ENCODE results near the gene MAP3K5. TPM values are rescaled to one million over a fixed set of nuclear protein-coding genes. Genes with fewer than 3 reads are reported as not detected.
"Not testable (repeated sequence)": the region's sequence is repeated elsewhere in the genome, so short reads cannot be mapped to it uniquely, and the experiment has no call there.

The MAP3K5 gene
- total and polyA plus RNA-seq, 2 of the 8 experiments (the other 6 are each of a cell fraction or from before 2014, with no cell fraction given) = 0.63 to 2.6 TPM

DNA sequence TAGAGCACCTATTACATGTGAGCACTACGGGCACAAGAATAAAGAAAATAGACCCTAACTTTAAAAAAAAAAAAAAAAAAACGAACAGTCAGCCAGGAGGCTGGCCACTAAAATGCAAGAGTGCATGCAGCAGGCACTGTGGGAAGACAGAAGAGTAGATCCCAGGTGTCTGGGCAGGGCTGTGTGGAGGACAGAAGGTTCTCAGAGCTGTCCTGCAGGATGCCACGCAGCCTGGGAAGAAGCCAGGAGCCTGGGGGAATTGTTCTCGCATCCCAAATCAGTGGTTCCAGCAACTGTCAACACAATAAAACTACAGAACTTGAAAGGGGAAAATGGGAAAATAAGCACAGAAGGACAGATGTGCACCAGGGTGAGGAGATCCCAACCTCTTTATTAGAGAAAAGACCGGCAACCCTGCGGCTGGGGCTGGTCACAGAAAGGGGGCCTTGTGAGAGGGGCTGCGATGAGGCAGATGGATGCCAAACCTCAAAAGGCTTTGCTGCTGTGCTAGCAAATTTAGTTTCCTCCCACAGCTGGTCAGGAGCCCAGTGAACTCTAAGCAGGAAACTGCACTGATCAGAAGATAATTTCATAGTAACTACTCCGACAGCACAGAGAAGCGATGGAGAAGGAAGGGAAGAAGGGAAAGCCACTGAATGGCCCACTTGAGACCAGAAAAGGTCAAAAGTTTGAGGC is 30.9 kb downstream of the MAP3K5 start (continued):
- TF ChIP-seq RAD21 (IDR thresholded peaks at IDR 0.05 in 1 of 2, conservative IDR thresholded peaks at IDR 0.05 in 1 of 2; ENCODE audit: low read depth in 2 of 2, low read length in 2 of 2) (no peak), TBP (IDR thresholded peaks at IDR 0.05; ENCODE audit: low read depth, low read length) (no peak), SIX5 (IDR thresholded peaks at IDR 0.05; ENCODE audit: low read depth, low read length) (no peak), KDM4A (IDR thresholded peaks at IDR 0.05; ENCODE audit: low read depth, low read length, severe bottlenecking) (no peak), SAP30 (IDR thresholded peaks at IDR 0.05; ENCODE audit: insufficient read depth, insufficient replicate concordance, low read length) (no peak)

DNA sequence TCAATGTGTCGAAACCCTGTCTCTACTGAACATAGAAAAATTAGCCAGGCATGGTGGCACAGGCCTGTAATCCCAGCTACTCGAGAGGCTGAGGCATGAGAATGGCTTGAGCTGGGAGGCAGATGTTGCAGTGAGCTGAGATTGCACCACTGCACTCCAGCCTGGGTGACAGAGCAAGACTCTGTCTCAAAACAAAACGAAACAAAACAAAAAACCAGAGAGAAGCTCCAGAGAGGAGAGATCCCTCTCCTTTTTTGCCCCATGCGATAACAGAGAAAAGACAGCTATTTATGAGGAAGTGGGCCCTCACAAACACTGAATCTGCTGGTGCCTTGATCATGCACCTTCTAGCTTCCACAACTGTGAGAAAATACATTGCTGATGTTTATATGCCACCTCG is 31.5 kb downstream of the MAP3K5 start:
- H4K5ac ChIP-seq (ENCODE audit: insufficient read length, low read depth, low read length); H4K20me1 ChIP-seq (replicated peaks in 1 of 2; ENCODE audit: control insufficient read depth in 1 of 2, insufficient read depth in 2 of 2, low read length in 2 of 2); H4K8ac ChIP-seq (ENCODE audit: extremely low read depth, insufficient read depth, low read length); DNase-seq (ENCODE audit: low read depth in 1 of 2, low spot score in 2 of 2); H3K23ac ChIP-seq (ENCODE audit: insufficient read length); H2BK15ac ChIP-seq (ENCODE audit: low read length); H4K91ac ChIP-seq (replicated peaks; ENCODE audit: insufficient read length, low read length); H2BK20ac ChIP-seq (ENCODE audit: low read length); H3K4me1 ChIP-seq (replicated peaks in 1 of 4; ENCODE audit: control insufficient read depth in 3 of 4, insufficient read depth in 4 of 4, low read length in 3 of 4); H3K18ac ChIP-seq (ENCODE audit: extremely low read depth, low read length); H3K9ac ChIP-seq (replicated peaks in 1 of 4; ENCODE audit: extremely low read depth in 1 of 4, low read depth in 3 of 4, low read length in 3 of 4); H2AK5ac ChIP-seq (ENCODE audit: low read depth, low read length); H3K27me3 ChIP-seq (replicated peaks in 1 of 4; ENCODE audit: control insufficient read depth in 3 of 4, extremely low read depth in 1 of 4, insufficient read depth in 3 of 4, low read length in 3 of 4); H3K79me1 ChIP-seq (ENCODE audit: low read depth, low read length); H2BK12ac ChIP-seq (ENCODE audit: low read depth, low read length); H3K27ac ChIP-seq (ENCODE audit: low read depth, low read length); H3K56ac ChIP-seq (replicated peaks; ENCODE audit: insufficient read length, low read depth, low read length); H3K4me3 ChIP-seq (ENCODE audit: extremely low read depth in 1 of 4, insufficient read depth in 2 of 4, low read depth in 3 of 4, low read length in 4 of 4); H3K36me3 ChIP-seq (ENCODE audit: control insufficient read depth in 2 of 4, insufficient read depth in 4 of 4, low read length in 3 of 4); H2BK120ac ChIP-seq (replicated peaks; ENCODE audit: low read depth, low read length); H3K4ac ChIP-seq (replicated peaks; ENCODE audit: insufficient read length, low read depth, low read length); H2BK5ac ChIP-seq (ENCODE audit: low read depth, low read length); H3K9me3 ChIP-seq (ENCODE audit: insufficient read depth in 2 of 2, low read depth in 1 of 2, low read length in 1 of 2); POLR2A ChIA-PET (ENCODE audit: partially characterized antibody); FAIRE-seq; H3K4me2 ChIP-seq (ENCODE audit: insufficient read depth in 1 of 2, low read depth in 2 of 2, low read length in 2 of 2); H3K23me2 ChIP-seq (ENCODE audit: low read depth, low read length); H3K79me2 ChIP-seq (ENCODE audit: control insufficient read depth in 1 of 2, insufficient read depth in 2 of 2, low read length in 2 of 2); H2AFZ ChIP-seq (ENCODE audit: low read length); H3K14ac ChIP-seq (ENCODE audit: insufficient read length): not testable (repeated sequence)
- CTCF ChIA-PET (ENCODE audit: partially characterized antibody) = interaction anchor here (0.6 to 1.6 kb wide), 4 partner anchors 15 to 177 kb away, joined by 3 to 4 read pairs (median 4); no protein-coding TSS in a partner anchor
- 95% methylated on average over 5 of the region's 5 CpGs; no CpG with 5 or more reads in 1 of the 2 experiments for WGBS, 2 experiments (ENCODE audit: extremely low coverage in 1 of 2, insufficient coverage in 1 of 2, insufficient read length in 1 of 2, insufficient replicate concordance in 2 of 2, low coverage in 1 of 2, low lambda C conversion rate in 2 of 2, missing lambda C conversion rate in 1 of 2)

All from H1 (cell line).